GM06990 (cell line): ENCODE results near the gene SSH2.

Experiments
- DNase-seq: peaks from one replicate; pipeline ENCODE4 v3.0.0-alpha.2; 2011; ENCODE audit not compliant: insufficient read length; ENCODE audit errors: extremely low read depth
- H3K27me3 ChIP-seq: replicated peaks from 2 replicates; pipeline ENCODE4 v1.6.0; 2011; ENCODE audit warnings: low read length; ENCODE audit not compliant: control insufficient read depth, insufficient read depth
- H3K36me3 ChIP-seq: 2 replicates; pipeline ENCODE4 v1.5.1; 2011; ENCODE audit warnings: low read length; ENCODE audit not compliant: control insufficient read depth, insufficient read depth
- H3K4me3 ChIP-seq: replicated peaks from 2 replicates; pipeline ENCODE4 v1.5.1; 2011; ENCODE audit warnings: low read depth, mild to moderate bottlenecking, control low read depth, low read length
- CTCF ChIP-seq: IDR thresholded peaks from 2 replicates; pipeline ENCODE4 v1.5.1; 2011; ENCODE audit warnings: low read length, control low read depth, mild to moderate bottlenecking, inconsistent platforms; ENCODE audit not compliant: insufficient read depth, poor library complexity, severe bottlenecking

The SSH2 gene

GRCh38 chr17:29671661-29672060 lies 258.4 kb downstream of the SSH2 start:
- Histone ChIP-seq H3K27me3 (no peaks in the 10 kb centered on the region), H3K36me3 (peaks cover 4% of the 10 kb centered on the region), H3K4me3 (no peak overlapping the region)
- TF ChIP-seq CTCF: no peak
- DNase-seq: no peak

GRCh38 chr17:29669266-29669665 lies 260.8 kb downstream of the SSH2 start:
- Histone ChIP-seq H3K27me3 (no peaks in the 10 kb centered on the region), H3K36me3 (peaks cover 4% of the 10 kb centered on the region), H3K4me3 (no peak overlapping the region)
- DNase-seq: no peak
- TF ChIP-seq CTCF: no peak

GRCh38 chr17:29667969-29668368 lies 262.1 kb downstream of the SSH2 start:
- Histone ChIP-seq H3K4me3 (no peak overlapping the region), H3K27me3 (no peaks in the 10 kb centered on the region), H3K36me3 (peaks cover 6% of the 10 kb centered on the region)
- no peak for DNase-seq
- TF ChIP-seq CTCF: no peak

GRCh38 chr17:29665481-29665810 lies 264.6 kb downstream of the SSH2 start:
- no peak for DNase-seq
- peaks cover 6% of the 10 kb centered on the region for H3K36me3 ChIP-seq
- no peaks in the 10 kb centered on the region for H3K27me3 ChIP-seq
- TF ChIP-seq CTCF: no peak
- H3K4me3 ChIP-seq: no peak overlapping the region

- Histone ChIP-seq H3K4me3 (no peak overlapping the region), H3K27me3 (no peaks in the 10 kb centered on the region), H3K36me3 (peaks cover 6% of the 10 kb centered on the region)
- TF ChIP-seq CTCF: no peak
- no peak for DNase-seq
Measured at GRCh38 chr17:29664743-29665480, 265.1 kb downstream of the SSH2 start.

- Histone ChIP-seq H3K4me3 (no peak overlapping the region), H3K36me3 (peaks cover 4% of the 10 kb centered on the region), H3K27me3 (no peaks in the 10 kb centered on the region)
- no peak for DNase-seq
- no peak for TF ChIP-seq CTCF
Measured at GRCh38 chr17:29663155-29663554, 266.9 kb downstream of the SSH2 start.
